SK-N-SH (cell line): Measurements from ENCODE around the gene RALA. TPM values are rescaled to one million over a fixed set of nuclear protein-coding genes. Genes with fewer than 3 reads are reported as not detected.

Source experiments
- CTCF ChIA-PET: fragments of 300-600, 350-600 bp; formaldehyde crosslinking; extraction: SDS; loops from one replicate; lab custom pipeline; 2021; lab: Yijun Ruan, JAX
- POLR2A ChIA-PET: fragments of 350-600 bp; sonication (Branson Sonifier 250); formaldehyde crosslinking; extraction: SDS; loops from one replicate; lab custom pipeline; 2020; ENCODE audit warnings: antibody characterized with exemption, inconsistent platforms; lab: Yijun Ruan, JAX
- DNase-seq: peaks from one replicate; pipeline ENCODE4 v3.0.0; 2012
- H2AFZ ChIP-seq: fragments of 200-600 bp; sonication (generic); 2 replicates; pipeline ENCODE4 v1.8.1; 2016; ENCODE audit warnings: antibody characterized with exemption, mild to moderate bottlenecking, low read depth
- H3F3A ChIP-seq: fragments of 200-600 bp; sonication (generic); replicated peaks from 2 replicates; pipeline ENCODE3; 2016; ENCODE audit warnings: antibody characterized with exemption, mild to moderate bottlenecking; ENCODE audit not compliant: insufficient read depth
- H3K27ac ChIP-seq, 2 experiments: fragments of 200-500 bp in 1 of 2; fragments of 200-600 bp in 1 of 2; sonication (Bioruptor generic) in 1 of 2; sonication (generic), shearing (Covaris generic) in 1 of 2; 2 replicates each; pipeline versions ENCODE4 v1.5.1 to v1.6.1; 2014 to 2016; ENCODE audit warnings: low read depth in 2 of 2, inconsistent platforms in 1 of 2, low read length in 1 of 2, mild to moderate bottlenecking in 1 of 2, mixed read lengths in 1 of 2
- H3K27me3 ChIP-seq: fragments of 200-600 bp; sonication (generic), shearing (Covaris generic); 2 replicates; pipeline ENCODE4 v1.6.1; 2016; ENCODE audit warnings: mixed run types; ENCODE audit not compliant: insufficient read depth
- H3K36me3 ChIP-seq, 2 experiments: fragments of 200-500 bp in 1 of 2; fragments of 200-600 bp in 1 of 2; sonication (Bioruptor generic) in 1 of 2; sonication (generic) in 1 of 2; replicated peaks in 1 of 2; 2 replicates each; pipeline versions ENCODE3 to v1.5.1; 2014 to 2016; ENCODE audit warnings: low read length in 1 of 2, mild to moderate bottlenecking in 1 of 2; ENCODE audit not compliant: insufficient read depth in 2 of 2, control insufficient read depth in 1 of 2
- H3K4me1 ChIP-seq, 2 experiments: fragments of 200-500 bp in 1 of 2; fragments of 200-600 bp in 1 of 2; sonication (Bioruptor generic) in 1 of 2; sonication (generic), shearing (Covaris generic) in 1 of 2; 2 replicates each; pipeline versions ENCODE4 v1.5.1 to v1.6.1; 2014 to 2016; ENCODE audit warnings: low read depth in 1 of 2, low read length in 1 of 2, mixed run types in 1 of 2; ENCODE audit not compliant: insufficient read depth in 2 of 2, control insufficient read depth in 1 of 2
- H3K4me2 ChIP-seq: fragments of 200-600 bp; sonication (generic), shearing (Covaris generic); 2 replicates; pipeline ENCODE4 v1.6.1; 2017; ENCODE audit warnings: mixed run types
- H3K4me3 ChIP-seq, 2 experiments: fragments of 200-500 bp in 1 of 2; fragments of 200-600 bp in 1 of 2; sonication (Bioruptor generic) in 1 of 2; sonication (generic), shearing (Covaris generic) in 1 of 2; 2 replicates each; pipeline versions ENCODE4 v1.5.1 to v1.8.1; 2014 to 2016; ENCODE audit warnings: low read depth in 2 of 2, inconsistent platforms in 1 of 2, low read length in 1 of 2, mild to moderate bottlenecking in 1 of 2, mixed read lengths in 1 of 2, moderate library complexity in 1 of 2
- H3K79me2 ChIP-seq: fragments of 200-600 bp; sonication (generic); 2 replicates; pipeline ENCODE4 v1.8.1; 2017; ENCODE audit warnings: mild to moderate bottlenecking; ENCODE audit not compliant: insufficient read depth
- H3K9ac ChIP-seq: fragments of 200-600 bp; sonication (generic); 2 replicates; pipeline ENCODE4 v1.6.1; 2017; ENCODE audit warnings: mixed run types
- H3K9me2 ChIP-seq: fragments of 200-600 bp; sonication (generic); 2 replicates; pipeline ENCODE4 v1.6.1; 2017; ENCODE audit warnings: mixed run types
- H3K9me3 ChIP-seq: fragments of 200-600 bp; sonication (generic); 2 replicates; pipeline ENCODE4 v1.6.1; 2017; ENCODE audit warnings: mixed run types, mild to moderate bottlenecking, moderate library complexity
- H4K20me1 ChIP-seq: fragments of 200-600 bp; sonication (generic); 2 replicates; pipeline ENCODE4 v1.6.1; 2017; ENCODE audit warnings: mild to moderate bottlenecking, mixed run types; ENCODE audit not compliant: insufficient read depth
- CHD2 ChIP-seq: fragments of 150-350 bp; IDR thresholded peaks from 2 replicates; pipeline ENCODE4 v1.6.1; 2018; ENCODE audit warnings: low read length; ENCODE audit not compliant: partially characterized antibody
- ELF1 ChIP-seq: IDR thresholded peaks from 2 replicates; pipeline ENCODE4 v1.4.0; 2012
- MXI1 ChIP-seq: IDR thresholded peaks from 2 replicates; pipeline ENCODE4 v1.6.1; 2012; ENCODE audit warnings: mild to moderate bottlenecking, low read depth, low read length, improper control_type of control experiment
- NFIC ChIP-seq: IDR thresholded peaks from 2 replicates; pipeline ENCODE4 v1.4.0; 2012; ENCODE audit warnings: borderline replicate concordance
- PBX3 ChIP-seq: IDR thresholded peaks from 2 replicates; pipeline ENCODE4; 2012
- POLR2AphosphoS5 ChIP-seq: IDR thresholded peaks from 2 replicates; pipeline ENCODE4 v1.6.1; 2012; ENCODE audit warnings: low read depth, low read length
- SMC3 ChIP-seq: IDR thresholded peaks from 2 replicates; pipeline ENCODE4 v1.6.1; 2012; ENCODE audit warnings: low read depth, low read length, improper control_type of control experiment
- TCF12 ChIP-seq: IDR thresholded peaks from 2 replicates; pipeline ENCODE4 v1.4.0; 2012
- USF1 ChIP-seq: IDR thresholded peaks from 2 replicates; pipeline ENCODE4 v1.4.0; 2012; ENCODE audit warnings: low read depth, borderline replicate concordance
- WGBS: methylation state at CpG from one replicate; pipeline ENCODE4 v1.1.6; 2017; ENCODE audit warnings: low lambda C conversion rate; 5-methylcytosine and 5-hydroxymethylcytosine counted together
- polyA plus RNA-seq, 3 experiments: library from polyadenylated mRNA; depleted of rRNA; stranded (reverse); fragments of >200 nt; gene quantifications; 2 replicates each; pipeline ENCODE4 v1.2.3, GENCODE V29; 2012
- TF ChIP-seq, protein P1 (sequence below): fragments of 150-350 bp; IDR thresholded peaks from 2 replicates; pipeline ENCODE4 v1.6.1; 2017; ENCODE audit warnings: antibody characterized with exemption, low read length, low read depth, borderline replicate concordance

RALA gene
- polyA plus RNA-seq, 1 of the 3 experiments (the other 2 are of a cell fraction) = 29.0 TPM

GRCh38 chr7:39634478-39634805 lies 11.1 kb downstream of the RALA start:
- Histone ChIP-seq H3K9ac (no peak overlapping the region), H3K4me3 (no peak overlapping the region), H3F3A (peaks cover 10% of the 10 kb centered on the region), H3K79me2 (peaks cover 100% of the 10 kb centered on the region), H3K4me1 (no peaks in the 10 kb centered on the region; a peak in 1 of 4 replicates), H3K9me2 (no peaks in the 10 kb centered on the region), H4K20me1 (peaks cover 72% of the 10 kb centered on the region), H2AFZ (no peak overlapping the region), H3K27me3 (no peaks in the 10 kb centered on the region), H3K36me3 (peaks cover 12 to 74% of the 10 kb centered on the region in 2 experiments), H3K27ac (no peak overlapping the region), H3K4me2 (no peak overlapping the region), H3K9me3 (no peaks in the 10 kb centered on the region)
- 94% methylated on average over 1 of the region's 1 CpG for WGBS
- TF ChIP-seq POLR2AphosphoS5 = no peak
- TF ChIP-seq PBX3 = no peak
- TF ChIP-seq ELF1 = no peak
- TF ChIP-seq NFIC = no peak
- no peak for TF ChIP-seq MXI1
- TF ChIP-seq, protein P1, sequence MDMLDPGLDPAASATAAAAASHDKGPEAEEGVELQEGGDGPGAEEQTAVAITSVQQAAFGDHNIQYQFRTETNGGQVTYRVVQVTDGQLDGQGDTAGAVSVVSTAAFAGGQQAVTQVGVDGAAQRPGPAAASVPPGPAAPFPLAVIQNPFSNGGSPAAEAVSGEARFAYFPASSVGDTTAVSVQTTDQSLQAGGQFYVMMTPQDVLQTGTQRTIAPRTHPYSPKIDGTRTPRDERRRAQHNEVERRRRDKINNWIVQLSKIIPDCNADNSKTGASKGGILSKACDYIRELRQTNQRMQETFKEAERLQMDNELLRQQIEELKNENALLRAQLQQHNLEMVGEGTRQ = no peak
- TF ChIP-seq TCF12 = no peak
- ChIA-PET CTCF (interaction anchor here (0.7 kb wide), 1 partner anchor 1681 kb away, joined by 3 read pairs; no protein-coding TSS in a partner anchor), POLR2A (interaction anchor here (0.9 kb wide), 1 partner anchor 11 kb away, joined by 5 read pairs; the partner anchor contains the start of gene RALA)
- DNase-seq = no peak

DNA sequence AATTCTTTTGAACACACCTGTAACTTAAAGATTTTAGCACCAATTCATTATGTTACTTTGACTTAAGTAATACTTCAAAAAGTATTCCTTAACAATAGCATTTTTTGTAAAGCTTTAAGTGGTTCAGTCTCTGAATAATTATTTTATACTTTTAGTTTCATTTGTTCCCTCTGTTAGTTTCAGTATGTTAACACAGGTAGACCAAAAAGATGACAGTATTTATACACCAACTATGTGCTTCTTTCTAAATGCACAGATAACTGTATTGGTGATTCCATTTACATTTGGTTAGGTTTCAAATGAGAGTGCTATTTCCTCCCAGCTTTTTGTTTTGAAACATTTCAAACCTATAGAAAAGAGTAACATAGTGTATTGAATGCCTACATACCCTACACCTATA lies 14.0 kb downstream of the RALA start:
- Histone ChIP-seq H3K79me2 (peaks cover 100% of the 10 kb centered on the region), H3K9me3 (no peaks in the 10 kb centered on the region), H3K4me1 (peaks cover 0 to 5% of the 10 kb centered on the region in 2 experiments; a peak in 2 of 4 replicates), H3K36me3 (peaks cover 6 to 44% of the 10 kb centered on the region in 2 experiments), H3K27me3 (no peaks in the 10 kb centered on the region), H3K27ac (no peak overlapping the region), H3K4me2 (no peak overlapping the region), H3K4me3 (no peak overlapping the region), H3K9me2 (no peaks in the 10 kb centered on the region), H3F3A (peaks cover 10% of the 10 kb centered on the region), H3K9ac (no peak overlapping the region), H4K20me1 (peaks cover 82% of the 10 kb centered on the region), H2AFZ (no peak overlapping the region)
- ChIA-PET CTCF (no interaction called here), POLR2A (no interaction called here)
- no peak for TF ChIP-seq PBX3
- no peak for TF ChIP-seq CHD2
- no peak for TF ChIP-seq USF1
- TF ChIP-seq SMC3 = no peak
- no peak for DNase-seq
